ENCODE results near the gene MKI67.

GRCh38 chr10:128115356-128115755, 10.9 kb downstream of the MKI67 start:
- TF ChIP-seq CTCF (IDR thresholded peaks at IDR 0.05; ENCODE audit: low read length) (no peak), EZH2 (optimal IDR thresholded peaks at IDR 0.05; ENCODE audit: low read depth, low read length) (no peak)
